Femur (tissue), 1 donor: Measurements from ENCODE around the gene GSAP.
A peak's percentile ranks its signal among the peaks of the same experiment; 100 is the strongest.

ENCODE experiments used
- DNase-seq: peaks from one replicate; pipeline ENCODE4 v3.0.0-alpha.2; 2017

Gene GSAP

GRCh38 chr7:77434570-77435275, 18.6 kb upstream of the GSAP start:
- no peak for DNase-seq

GRCh38 chr7:77433901-77434300, 17.8 kb upstream of the GSAP start:
- no peak for DNase-seq

- no peak for DNase-seq
Measured at GRCh38 chr7:77430927-77431326, 14.8 kb upstream of the GSAP start.

GRCh38 chr7:77428777-77429231, 12.7 kb upstream of the GSAP start:
- no peak for DNase-seq

GRCh38 chr7:77427996-77428603, 12.0 kb upstream of the GSAP start:
- no peak for DNase-seq

GRCh38 chr7:77426521-77427051, 10.4 kb upstream of the GSAP start:
- DNase-seq: no peak

- DNase-seq: no peak
Measured at GRCh38 chr7:77426052-77426404, 9.9 kb upstream of the GSAP start.

GRCh38 chr7:77425101-77426051, 9.2 kb upstream of the GSAP start:
- DNase-seq: no peak

GRCh38 chr7:77422500-77422899, 6.4 kb upstream of the GSAP start:
- no peak for DNase-seq

GRCh38 chr7:77420986-77421672, 5.0 kb upstream of the GSAP start:
- no peak for DNase-seq

- DNase-seq: no peak
Measured at GRCh38 chr7:77420438-77420837, 4.3 kb upstream of the GSAP start.

GRCh38 chr7:77419102-77419501, 3.0 kb upstream of the GSAP start:
- DNase-seq: no peak

GRCh38 chr7:77417801-77418200, 1.7 kb upstream of the GSAP start:
- no peak for DNase-seq

- DNase-seq: no peak
Measured at GRCh38 chr7:77416621-77417371, 647 bp upstream of the GSAP start.

- peak; percentile 41 for DNase-seq
Measured at GRCh38 chr7:77415476-77415822, 700 bp downstream of the GSAP start.

- no peak for DNase-seq
Measured at GRCh38 chr7:77413861-77414424, 2.2 kb downstream of the GSAP start.

- DNase-seq: no peak
Measured at GRCh38 chr7:77413128-77413527, 3.0 kb downstream of the GSAP start.

- no peak for DNase-seq
Measured at GRCh38 chr7:77409739-77410547, 6.2 kb downstream of the GSAP start.

GRCh38 chr7:77409005-77409738, 7.0 kb downstream of the GSAP start:
- DNase-seq: no peak

GRCh38 chr7:77407906-77408305, 8.2 kb downstream of the GSAP start:
- no peak for DNase-seq
